HepG2 (cell line): Measurements from ENCODE around the gene CISD1. TPM values are rescaled to one million over a fixed set of nuclear protein-coding genes. Genes with fewer than 3 reads are reported as not detected.

Experiments
- ATAC-seq: fragments of 200-7000 bp; cut with Tn5 transposase; 3 replicates; pipeline ENCODE4 v1.9.1; 2020; ENCODE audit warnings: mild to moderate bottlenecking, moderate library complexity
- BruUV-seq: library from RNA; stranded (reverse); fragments of 400-500 nt; replicated peaks from 2 replicates; lab custom pipeline; 2021; lab: Mats Ljungman, UMichigan
- CTCF ChIA-PET: fragments of 300-600 bp; formaldehyde crosslinking; extraction: SDS; loops from one replicate; lab custom pipeline; 2021; ENCODE audit warnings: low total read pairs, inconsistent platforms, low intra/inter-chr PET ratio; lab: Yijun Ruan, JAX
- POLR2A ChIA-PET: fragments of 350-600 bp; sonication (Branson Sonifier 250); formaldehyde crosslinking; loops from one replicate; lab custom pipeline; 2020; ENCODE audit warnings: antibody characterized with exemption, inconsistent platforms; lab: Yijun Ruan, JAX
- DNase-seq: peaks from one replicate; pipeline ENCODE4 v3.0.0-alpha.2; 2015; ENCODE audit warnings: low spot score
- FAIRE-seq: peaks from 3 replicates; lab custom pipeline; 2011; peaks lifted over from hg19 to GRCh38; lab: Jason Lieb, UNC
- H2AFZ ChIP-seq: one replicate; pipeline ENCODE4 v1.6.1; 2011; ENCODE audit warnings: low read length, inconsistent platforms
- H3K27ac ChIP-seq: fragments of 300-600 bp; 3 replicates; pipeline ENCODE4 v1.8.0; 2011; ENCODE audit warnings: mixed run types, mild to moderate bottlenecking, mixed read lengths, low read length, inconsistent platforms; ENCODE audit not compliant: insufficient read depth; ENCODE audit errors: extremely low read length
- H3K27me3 ChIP-seq, 2 experiments: fragments of 200-600 bp in 1 of 2; 2 replicates in 1 of 2; 3 replicates in 1 of 2; pipeline versions ENCODE4 v1.6.0 to v1.8.0; 2011; ENCODE audit warnings: low read length in 2 of 2, mild to moderate bottlenecking in 2 of 2, moderate library complexity in 2 of 2, inconsistent platforms in 1 of 2; ENCODE audit not compliant: insufficient read depth in 2 of 2, control insufficient read depth in 1 of 2
- H3K36me3 ChIP-seq, 2 experiments: fragments of 200-600 bp in 1 of 2; replicated peaks in 1 of 2; 2 replicates in 1 of 2; 3 replicates in 1 of 2; pipeline versions ENCODE4 v1.5.1 to v1.8.0; 2011; ENCODE audit warnings: low read length in 2 of 2, inconsistent platforms in 1 of 2; ENCODE audit not compliant: insufficient read depth in 2 of 2, control insufficient read depth in 1 of 2
- H3K4me1 ChIP-seq: 2 replicates; pipeline ENCODE4 v1.5.1; 2012; ENCODE audit warnings: low read length, inconsistent platforms; ENCODE audit not compliant: insufficient read depth
- H3K4me2 ChIP-seq: 2 replicates; pipeline ENCODE4 v1.6.0; 2011; ENCODE audit warnings: low read depth, low read length, inconsistent platforms
- H3K4me3 ChIP-seq, 3 experiments: fragments of 200-600 bp in 1 of 3; sonication (generic), shearing (Covaris generic) in 1 of 3; replicated peaks in 1 of 3; 2 replicates each; pipeline ENCODE4 v1.5.1; 2011 to 2016; ENCODE audit warnings: low read length in 3 of 3, inconsistent platforms in 2 of 3, low read depth in 2 of 3, mild to moderate bottlenecking in 2 of 3, control low read depth in 1 of 3, mixed read lengths in 1 of 3; ENCODE audit not compliant: insufficient read depth in 1 of 3
- H3K79me2 ChIP-seq: one replicate; pipeline ENCODE4 v1.6.1; 2011; ENCODE audit warnings: low read length, inconsistent platforms; ENCODE audit not compliant: insufficient read depth
- H3K9ac ChIP-seq: 2 replicates; pipeline ENCODE4 v1.6.0; 2011; ENCODE audit warnings: mild to moderate bottlenecking, low read depth, low read length, inconsistent platforms; ENCODE audit not compliant: insufficient read depth
- H3K9me3 ChIP-seq: 2 replicates; pipeline ENCODE4 v1.5.1; 2012; ENCODE audit warnings: mild to moderate bottlenecking, low read length
- H4K20me1 ChIP-seq: 2 replicates; pipeline ENCODE4 v1.6.0; 2011; ENCODE audit warnings: inconsistent platforms, mild to moderate bottlenecking, low read length, moderate library complexity; ENCODE audit not compliant: insufficient read depth
- AKAP8 ChIP-seq: sonication (generic); formaldehyde crosslinking; IDR thresholded peaks from 2 replicates; pipeline ENCODE4 v1.5.1; 2020; ENCODE audit warnings: mild to moderate bottlenecking, missing genetic modification reagents
- NR2F6 ChIP-seq, 2 experiments: IDR thresholded peaks; 2 replicates each; pipeline ENCODE4 v1.6.1; 2016; ENCODE audit warnings: antibody characterized with exemption in 1 of 2, mild to moderate bottlenecking in 1 of 2
- PHF5A ChIP-seq: IDR thresholded peaks from one replicate; pipeline ENCODE4 v1.6.1; 2018; ENCODE audit warnings: low read depth, missing genetic modification reagents; ENCODE audit not compliant: unreplicated experiment
- PREB ChIP-seq: sonication (generic); formaldehyde crosslinking; IDR thresholded peaks from 2 replicates; pipeline ENCODE4 v1.4.0; 2020; ENCODE audit warnings: missing genetic modification reagents
- PRMT3 ChIP-seq: sonication (generic); formaldehyde crosslinking; IDR thresholded peaks from 2 replicates; pipeline ENCODE4 v1.8.1; 2022; ENCODE audit warnings: low read depth, mild to moderate bottlenecking, moderate library complexity, missing genetic modification reagents, borderline replicate concordance
- RBM22 ChIP-seq: fragments of 200-400 bp; formaldehyde crosslinking; optimal IDR thresholded peaks from 2 replicates; pipeline ENCODE3; 2017; ENCODE audit warnings: mild to moderate bottlenecking, low read length, moderate library complexity
- RXRB ChIP-seq: IDR thresholded peaks from 2 replicates; pipeline ENCODE4 v1.6.1; 2016; ENCODE audit warnings: borderline replicate concordance, missing genetic modification reagents, missing compliant biosample characterization
- ZNF510 ChIP-seq: sonication (generic); formaldehyde crosslinking; IDR thresholded peaks from 2 replicates; pipeline ENCODE4 v1.4.0; 2020; ENCODE audit warnings: low read depth, mild to moderate bottlenecking, missing genetic modification reagents
- ZNF556 ChIP-seq: sonication (generic); formaldehyde crosslinking; IDR thresholded peaks from 2 replicates; pipeline ENCODE4 v1.4.0; 2020; ENCODE audit warnings: mild to moderate bottlenecking, missing genetic modification reagents, borderline replicate concordance
- ZNF564 ChIP-seq: sonication (generic); formaldehyde crosslinking; IDR thresholded peaks from 2 replicates; pipeline ENCODE4 v1.8.1; 2023; ENCODE audit warnings: mild to moderate bottlenecking, missing genetic modification reagents
- ZSCAN12 ChIP-seq: sonication (generic); formaldehyde crosslinking; IDR thresholded peaks from 2 replicates; pipeline ENCODE4 v1.9.0; 2021; ENCODE audit warnings: mild to moderate bottlenecking, missing genetic modification reagents
- WGBS: methylation state at CpG from one replicate; pipeline ENCODE4 v1.1.6; 2017; ENCODE audit warnings: low lambda C conversion rate; 5-methylcytosine and 5-hydroxymethylcytosine counted together
- in situ Hi-C: cut with HindIII; loops from 2 replicates; pipeline ENCODE4 v1.10.0; 2017; ENCODE audit warnings: low pct_unique_long_range_greater_than_20kb; ENCODE audit not compliant: extremely low pct_ligation_motif_present
- intact Hi-C: fragments of 100-400 bp; cut with micrococcal nuclease; formaldehyde crosslinking; loops from one replicate; pipeline ENCODE4 v1.10.0; 2022; ENCODE audit not compliant: unreplicated experiment
- polyA plus RNA-seq, 8 experiments: library from polyadenylated mRNA; depleted of rRNA in 3 of 8; stranded (reverse) in 7 of 8; unstranded in 1 of 8; fragments of >200 nt; fragmentation: Illumina TruSeq in 4 of 8; extraction: Trizol in 4 of 8; gene quantifications; 2 replicates each; pipeline versions ENCODE4 v1.2.1 to v1.2.3, GENCODE V29; 2011 to 2016; ENCODE audit warnings: low read depth in 4 of 8, missing spikeins in 1 of 8, mixed read lengths in 1 of 8; ENCODE audit not compliant: insufficient read depth in 1 of 8
- total RNA-seq, 5 experiments: library from RNA; depleted of rRNA; stranded (reverse); fragments of >200 nt; fragmentation: Illumina TruSeq; extraction: Trizol; gene quantifications; 2 replicates each; pipeline ENCODE4 v1.2.3, GENCODE V29; 2016; ENCODE audit warnings: low read depth in 1 of 5
- TF ChIP-seq, protein P1 (sequence below): sonication (generic); formaldehyde crosslinking; IDR thresholded peaks from 2 replicates; pipeline ENCODE4 v1.5.0; 2020; ENCODE audit warnings: missing genetic modification reagents
- TF ChIP-seq, protein P2 (sequence below): sonication (generic); formaldehyde crosslinking; IDR thresholded peaks from 2 replicates; pipeline ENCODE4 v1.8.0; 2022; ENCODE audit warnings: mild to moderate bottlenecking, missing genetic modification reagents, moderate library complexity
- TF ChIP-seq, protein P3 (sequence below): sonication (generic); formaldehyde crosslinking; conservative IDR thresholded peaks from 2 replicates; pipeline ENCODE4 v1.4.0; 2020; ENCODE audit warnings: missing genetic modification reagents

The CISD1 gene
- total and polyA plus RNA-seq, 2 of the 13 experiments (the other 11 are each of a cell fraction or from before 2014, with no cell fraction given), result 63.4 to 78.9 TPM

DNA sequence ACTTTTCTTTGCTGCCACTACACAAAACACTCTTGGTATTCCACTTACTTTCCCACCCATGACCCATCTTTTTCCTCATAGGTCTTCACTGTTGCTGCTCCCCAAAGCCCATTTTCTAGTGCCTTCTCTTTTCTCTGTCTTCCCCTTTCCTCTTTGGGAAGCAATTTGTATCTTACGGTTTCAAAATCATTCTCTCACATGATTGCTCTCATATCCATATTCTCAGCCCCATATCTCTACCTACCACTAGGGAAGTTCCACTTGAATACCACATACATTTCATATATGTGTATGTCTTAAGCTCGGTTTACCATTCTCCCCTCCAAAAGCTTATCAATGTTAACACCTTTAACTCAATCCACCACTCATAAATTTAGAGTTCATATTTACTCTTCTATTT, 62.7 kb downstream of the CISD1 start:
- intact Hi-C loops, result no loop called here
- in situ Hi-C loops, result no loop called here

More for the DNA sequence above, 62.7 kb downstream of the CISD1 start:
- CTCF ChIA-PET, result no interaction called here
- no peak overlapping the region for H2AFZ ChIP-seq
- no peaks in the 10 kb centered on the region for H3K9me3 ChIP-seq
- no peaks in the 10 kb centered on the region for H4K20me1 ChIP-seq
- no peak for DNase-seq
- H3K4me2 ChIP-seq, result no peak overlapping the region
- H3K4me3 ChIP-seq, result no peak overlapping the region
- no peaks in the 10 kb centered on the region for H3K36me3 ChIP-seq
- FAIRE-seq, result no peak
- no peak overlapping the region for H3K27ac ChIP-seq
- ATAC-seq, result no peak
- peaks cover 0 to 3% of the 10 kb centered on the region in 2 experiments; a peak in 1 of 5 replicates for H3K27me3 ChIP-seq
- WGBS, result 44% methylated on average over 2 of the region's 2 CpGs
- TF ChIP-seq RXRB (CRISPR knock-in tag) (no peak), ZNF564 (no peak), ZNF556 (CRISPR knock-in tag) (no peak), ZNF510 (CRISPR knock-in tag) (no peak), PREB (CRISPR knock-in tag) (no peak), AKAP8 (CRISPR knock-in tag) (no peak), RBM22 (no peak), NR2F6 (IDR thresholded peaks at IDR 0.05) (no peak), NR2F6 (CRISPR knock-in tag; IDR thresholded peaks at IDR 0.05) (no peak), PHF5A (CRISPR knock-in tag) (no peak), ZSCAN12 (CRISPR knock-in tag) (no peak), PRMT3 (CRISPR knock-in tag) (no peak)
- TF ChIP-seq, protein P1, sequence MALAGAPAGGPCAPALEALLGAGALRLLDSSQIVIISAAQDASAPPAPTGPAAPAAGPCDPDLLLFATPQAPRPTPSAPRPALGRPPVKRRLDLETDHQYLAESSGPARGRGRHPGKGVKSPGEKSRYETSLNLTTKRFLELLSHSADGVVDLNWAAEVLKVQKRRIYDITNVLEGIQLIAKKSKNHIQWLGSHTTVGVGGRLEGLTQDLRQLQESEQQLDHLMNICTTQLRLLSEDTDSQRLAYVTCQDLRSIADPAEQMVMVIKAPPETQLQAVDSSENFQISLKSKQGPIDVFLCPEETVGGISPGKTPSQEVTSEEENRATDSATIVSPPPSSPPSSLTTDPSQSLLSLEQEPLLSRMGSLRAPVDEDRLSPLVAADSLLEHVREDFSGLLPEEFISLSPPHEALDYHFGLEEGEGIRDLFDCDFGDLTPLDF (CRISPR knock-in tag), result no peak
- TF ChIP-seq, protein P2, sequence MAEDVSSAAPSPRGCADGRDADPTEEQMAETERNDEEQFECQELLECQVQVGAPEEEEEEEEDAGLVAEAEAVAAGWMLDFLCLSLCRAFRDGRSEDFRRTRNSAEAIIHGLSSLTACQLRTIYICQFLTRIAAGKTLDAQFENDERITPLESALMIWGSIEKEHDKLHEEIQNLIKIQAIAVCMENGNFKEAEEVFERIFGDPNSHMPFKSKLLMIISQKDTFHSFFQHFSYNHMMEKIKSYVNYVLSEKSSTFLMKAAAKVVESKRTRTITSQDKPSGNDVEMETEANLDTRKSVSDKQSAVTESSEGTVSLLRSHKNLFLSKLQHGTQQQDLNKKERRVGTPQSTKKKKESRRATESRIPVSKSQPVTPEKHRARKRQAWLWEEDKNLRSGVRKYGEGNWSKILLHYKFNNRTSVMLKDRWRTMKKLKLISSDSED (CRISPR knock-in tag), result no peak
- TF ChIP-seq, protein P3, sequence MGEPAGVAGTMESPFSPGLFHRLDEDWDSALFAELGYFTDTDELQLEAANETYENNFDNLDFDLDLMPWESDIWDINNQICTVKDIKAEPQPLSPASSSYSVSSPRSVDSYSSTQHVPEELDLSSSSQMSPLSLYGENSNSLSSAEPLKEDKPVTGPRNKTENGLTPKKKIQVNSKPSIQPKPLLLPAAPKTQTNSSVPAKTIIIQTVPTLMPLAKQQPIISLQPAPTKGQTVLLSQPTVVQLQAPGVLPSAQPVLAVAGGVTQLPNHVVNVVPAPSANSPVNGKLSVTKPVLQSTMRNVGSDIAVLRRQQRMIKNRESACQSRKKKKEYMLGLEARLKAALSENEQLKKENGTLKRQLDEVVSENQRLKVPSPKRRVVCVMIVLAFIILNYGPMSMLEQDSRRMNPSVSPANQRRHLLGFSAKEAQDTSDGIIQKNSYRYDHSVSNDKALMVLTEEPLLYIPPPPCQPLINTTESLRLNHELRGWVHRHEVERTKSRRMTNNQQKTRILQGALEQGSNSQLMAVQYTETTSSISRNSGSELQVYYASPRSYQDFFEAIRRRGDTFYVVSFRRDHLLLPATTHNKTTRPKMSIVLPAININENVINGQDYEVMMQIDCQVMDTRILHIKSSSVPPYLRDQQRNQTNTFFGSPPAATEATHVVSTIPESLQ (CRISPR knock-in tag), result no peak
- TF ChIP-seq, all 625 proteins: peak for 0
- no TSS peak for BruUV-seq
- POLR2A ChIA-PET, result no interaction called here
- H3K4me1 ChIP-seq, result peaks cover 16% of the 10 kb centered on the region
- no peak overlapping the region for H3K9ac ChIP-seq
- peaks cover 13% of the 10 kb centered on the region for H3K79me2 ChIP-seq
